ENCODE measurements around the gene TMEM198.

DNA sequence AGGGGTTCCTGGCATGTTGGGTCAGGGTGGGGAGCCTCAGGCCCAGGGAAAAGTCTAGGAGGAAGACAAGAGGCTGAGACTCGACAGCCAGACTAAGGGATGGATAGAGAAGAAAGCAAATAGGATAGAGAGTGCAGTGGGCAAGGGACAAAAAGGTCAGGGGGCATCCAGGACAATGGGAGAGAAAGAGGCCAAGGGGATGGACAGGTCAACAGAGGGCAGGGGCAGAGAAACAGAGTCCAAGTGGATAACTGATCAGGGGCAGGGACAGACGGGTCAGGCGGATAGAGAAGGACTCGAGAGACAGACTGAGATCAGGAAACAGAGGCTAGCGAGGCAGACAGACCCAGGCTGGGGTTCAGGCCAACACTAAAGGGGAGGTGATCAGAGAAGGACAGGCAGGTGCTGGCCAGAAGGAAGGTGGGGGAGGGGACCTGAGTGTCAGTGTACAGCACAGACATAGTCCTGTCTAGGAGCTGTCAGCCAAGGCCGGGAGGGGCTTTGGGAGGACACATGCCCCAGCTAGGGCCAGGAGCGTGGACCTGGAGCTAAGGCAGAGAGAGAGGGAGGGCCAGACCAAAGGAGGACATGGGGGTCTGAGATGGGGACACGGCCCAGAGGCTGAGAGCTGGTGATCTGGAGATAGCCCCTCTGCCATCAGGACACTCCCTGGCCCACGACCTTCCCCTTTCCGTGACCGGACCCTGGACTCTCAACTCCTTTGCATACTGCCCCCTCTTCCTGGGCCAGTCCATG lies 17.3 kb upstream of the TMEM198 start:
- TF ChIP-seq, protein P1, sequence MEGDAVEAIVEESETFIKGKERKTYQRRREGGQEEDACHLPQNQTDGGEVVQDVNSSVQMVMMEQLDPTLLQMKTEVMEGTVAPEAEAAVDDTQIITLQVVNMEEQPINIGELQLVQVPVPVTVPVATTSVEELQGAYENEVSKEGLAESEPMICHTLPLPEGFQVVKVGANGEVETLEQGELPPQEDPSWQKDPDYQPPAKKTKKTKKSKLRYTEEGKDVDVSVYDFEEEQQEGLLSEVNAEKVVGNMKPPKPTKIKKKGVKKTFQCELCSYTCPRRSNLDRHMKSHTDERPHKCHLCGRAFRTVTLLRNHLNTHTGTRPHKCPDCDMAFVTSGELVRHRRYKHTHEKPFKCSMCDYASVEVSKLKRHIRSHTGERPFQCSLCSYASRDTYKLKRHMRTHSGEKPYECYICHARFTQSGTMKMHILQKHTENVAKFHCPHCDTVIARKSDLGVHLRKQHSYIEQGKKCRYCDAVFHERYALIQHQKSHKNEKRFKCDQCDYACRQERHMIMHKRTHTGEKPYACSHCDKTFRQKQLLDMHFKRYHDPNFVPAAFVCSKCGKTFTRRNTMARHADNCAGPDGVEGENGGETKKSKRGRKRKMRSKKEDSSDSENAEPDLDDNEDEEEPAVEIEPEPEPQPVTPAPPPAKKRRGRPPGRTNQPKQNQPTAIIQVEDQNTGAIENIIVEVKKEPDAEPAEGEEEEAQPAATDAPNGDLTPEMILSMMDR (IDR thresholded peaks at IDR 0.05), result no peak
- no peak for TF ChIP-seq EZH2 (IDR thresholded peaks at IDR 0.05; ENCODE audit: borderline replicate concordance, insufficient read depth, low read depth, low read length, poor library complexity, severe bottlenecking)

Measured in B cell (primary cell).